ENCODE results near the gene RETN. TPM values are rescaled to one million over a fixed set of nuclear protein-coding genes. Genes with fewer than 3 reads are reported as not detected.
A peak's percentile ranks its signal among the peaks of the same experiment; 100 is the strongest.

The RETN gene
- total RNA-seq, 1 experiment from 2014 or later = not detected

- POLR2A ChIA-PET (ENCODE audit: low non-redundant PET) = no interaction called here
- Histone ChIP-seq H3K4me1 (ENCODE audit: insufficient read depth, low read length, poor library complexity, severe bottlenecking) (peaks cover 18% of the 10 kb centered on the region), H3K27ac (ENCODE audit: low read depth, low read length, poor library complexity, severe bottlenecking) (peak within 1 kb of the TSS; percentile 7), H3K9me3 (ENCODE audit: low read depth, low read length, poor library complexity, severe bottlenecking) (no peaks in the 10 kb centered on the region), H3K27me3 (replicated peaks; ENCODE audit: insufficient read depth, low read depth, low read length, poor library complexity) (no peaks in the 10 kb centered on the region), H3K4me3 (ENCODE audit: low read depth, low read length, poor library complexity, severe bottlenecking) (peak within 1 kb of the TSS; percentile 33), H3K36me3 (ENCODE audit: insufficient read depth, low read length, poor library complexity, severe bottlenecking) (no peaks in the 10 kb centered on the region)
- intact Hi-C loops (cut with micrococcal nuclease; ENCODE audit: unreplicated experiment) = no loop called here
- TF ChIP-seq EZH2 (IDR thresholded peaks at IDR 0.05; ENCODE audit: borderline replicate concordance, low read depth, low read length, poor library complexity, severe bottlenecking) = no peak
- TF ChIP-seq, protein P1, sequence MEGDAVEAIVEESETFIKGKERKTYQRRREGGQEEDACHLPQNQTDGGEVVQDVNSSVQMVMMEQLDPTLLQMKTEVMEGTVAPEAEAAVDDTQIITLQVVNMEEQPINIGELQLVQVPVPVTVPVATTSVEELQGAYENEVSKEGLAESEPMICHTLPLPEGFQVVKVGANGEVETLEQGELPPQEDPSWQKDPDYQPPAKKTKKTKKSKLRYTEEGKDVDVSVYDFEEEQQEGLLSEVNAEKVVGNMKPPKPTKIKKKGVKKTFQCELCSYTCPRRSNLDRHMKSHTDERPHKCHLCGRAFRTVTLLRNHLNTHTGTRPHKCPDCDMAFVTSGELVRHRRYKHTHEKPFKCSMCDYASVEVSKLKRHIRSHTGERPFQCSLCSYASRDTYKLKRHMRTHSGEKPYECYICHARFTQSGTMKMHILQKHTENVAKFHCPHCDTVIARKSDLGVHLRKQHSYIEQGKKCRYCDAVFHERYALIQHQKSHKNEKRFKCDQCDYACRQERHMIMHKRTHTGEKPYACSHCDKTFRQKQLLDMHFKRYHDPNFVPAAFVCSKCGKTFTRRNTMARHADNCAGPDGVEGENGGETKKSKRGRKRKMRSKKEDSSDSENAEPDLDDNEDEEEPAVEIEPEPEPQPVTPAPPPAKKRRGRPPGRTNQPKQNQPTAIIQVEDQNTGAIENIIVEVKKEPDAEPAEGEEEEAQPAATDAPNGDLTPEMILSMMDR (conservative IDR thresholded peaks at IDR 0.05; ENCODE audit: low read depth, low read length) = no peak
- BruUV-seq (replicated peaks) = no TSS peak
- DNase-seq (ENCODE audit: low spot score) = peak; percentile 51
- CTCF ChIA-PET = interaction anchor here (1.2 kb wide), 1 partner anchor 24 kb away, joined by 3 read pairs; no protein-coding TSS in a partner anchor
Observed at GRCh38 chr19:7676854-7677253, 8.0 kb downstream of the RETN start, which contains the start of gene MCEMP1. MCEMP1 (plus strand) TSS chr19:7677090; CDS start chr19:7677121, 31 bp downstream.

DNA sequence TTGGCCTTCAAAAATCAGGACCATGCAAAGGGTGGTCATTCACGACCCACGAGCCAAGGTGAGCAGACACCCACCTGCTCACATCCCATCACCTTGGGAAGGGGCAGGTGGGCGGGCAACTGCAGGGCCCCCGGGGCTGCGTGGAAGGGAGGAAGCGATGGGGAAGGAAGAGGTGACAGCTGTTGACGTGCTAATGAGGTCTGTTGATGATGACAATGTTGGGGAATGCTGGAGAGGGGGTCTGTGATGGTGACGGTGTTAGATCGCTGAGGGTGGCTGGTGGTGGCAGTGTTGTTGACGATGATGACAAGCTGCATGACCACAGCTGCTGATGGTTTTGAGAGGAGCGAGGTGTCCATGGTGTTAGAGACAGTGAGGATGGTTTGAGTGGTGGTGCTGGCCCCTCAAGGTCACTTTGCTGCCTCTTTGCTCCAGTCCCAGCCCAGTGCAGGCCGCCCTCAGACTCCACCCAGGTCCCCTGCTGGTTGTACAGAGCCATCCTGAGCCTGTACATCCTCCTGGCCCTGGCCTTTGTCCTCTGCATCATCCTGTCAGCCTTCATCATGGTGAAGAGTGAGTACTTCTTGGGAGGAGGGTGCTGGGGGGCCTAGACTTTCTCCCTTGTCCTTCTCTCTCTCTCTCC is 8.9 kb downstream of the RETN start:
- Histone ChIP-seq H3K9me3 (ENCODE audit: low read depth, low read length, poor library complexity, severe bottlenecking) (no peaks in the 10 kb centered on the region), H3K27ac (ENCODE audit: low read depth, low read length, poor library complexity, severe bottlenecking) (peak overlapping the region; percentile 7), H3K4me1 (ENCODE audit: insufficient read depth, low read length, poor library complexity, severe bottlenecking) (peaks cover 18% of the 10 kb centered on the region), H3K4me3 (ENCODE audit: low read depth, low read length, poor library complexity, severe bottlenecking) (peak overlapping the region; percentile 33), H3K27me3 (replicated peaks; ENCODE audit: insufficient read depth, low read depth, low read length, poor library complexity) (no peaks in the 10 kb centered on the region), H3K36me3 (ENCODE audit: insufficient read depth, low read length, poor library complexity, severe bottlenecking) (peaks cover 7% of the 10 kb centered on the region)
- BruUV-seq (replicated peaks) = no TSS peak
- no peak for DNase-seq (ENCODE audit: low spot score)
- intact Hi-C loops (cut with micrococcal nuclease; ENCODE audit: unreplicated experiment) = no loop called here
- ChIA-PET CTCF (interaction anchor here (1.2 to 1.3 kb wide), 2 partner anchors 25 to 109 kb away, joined by 3 read pairs; no protein-coding TSS in a partner anchor), POLR2A (ENCODE audit: low non-redundant PET) (no interaction called here)
- TF ChIP-seq, protein P1 (conservative IDR thresholded peaks at IDR 0.05; ENCODE audit: low read depth, low read length) = no peak
- TF ChIP-seq EZH2 (IDR thresholded peaks at IDR 0.05; ENCODE audit: borderline replicate concordance, low read depth, low read length, poor library complexity, severe bottlenecking) = no peak

DNA sequence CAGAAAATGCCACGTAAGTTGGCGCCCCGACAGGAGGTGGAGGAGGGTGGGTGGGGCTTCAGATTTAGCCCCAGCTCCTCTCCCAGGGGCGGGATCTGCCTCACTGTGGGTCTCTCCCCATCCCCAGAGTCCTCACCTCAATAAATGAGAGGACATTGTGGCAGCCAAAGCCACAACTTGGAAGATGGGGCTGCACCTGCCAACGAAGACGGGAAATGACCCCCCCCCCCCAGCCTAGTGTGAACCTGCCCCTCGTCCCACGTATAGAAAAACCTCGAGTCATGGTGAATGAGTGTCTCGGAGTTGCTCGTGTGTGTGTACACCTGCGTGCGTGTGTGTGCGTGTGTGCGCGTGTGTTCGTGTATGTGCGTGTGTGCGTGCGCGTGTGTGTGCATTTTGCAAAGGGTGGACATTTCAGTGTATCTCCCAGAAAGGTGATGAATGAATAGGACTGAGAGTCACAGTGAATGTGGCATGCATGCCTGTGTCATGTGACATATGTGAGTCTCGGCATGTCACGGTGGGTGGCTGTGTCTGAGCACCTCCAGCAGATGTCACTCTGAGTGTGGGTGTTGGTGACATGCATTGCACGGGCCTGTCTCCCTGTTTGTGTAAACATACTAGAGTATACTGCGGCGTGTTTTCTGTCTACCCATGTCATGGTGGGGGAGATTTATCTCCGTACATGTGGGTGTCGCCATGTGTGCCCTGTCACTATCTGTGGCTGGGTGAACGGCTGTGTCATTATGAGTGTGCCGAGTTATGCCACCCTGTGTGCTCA is 10.3 kb downstream of the RETN start:
- BruUV-seq (replicated peaks) = no TSS peak
- intact Hi-C loops (cut with micrococcal nuclease; ENCODE audit: unreplicated experiment) = no loop called here
- POLR2A ChIA-PET (ENCODE audit: low non-redundant PET) = no interaction called here

More for the DNA sequence above, 10.3 kb downstream of the RETN start:
- Histone ChIP-seq H3K4me1 (ENCODE audit: insufficient read depth, low read length, poor library complexity, severe bottlenecking) (peaks cover 18% of the 10 kb centered on the region), H3K4me3 (ENCODE audit: low read depth, low read length, poor library complexity, severe bottlenecking) (no peak overlapping the region), H3K9me3 (ENCODE audit: low read depth, low read length, poor library complexity, severe bottlenecking) (no peaks in the 10 kb centered on the region), H3K36me3 (ENCODE audit: insufficient read depth, low read length, poor library complexity, severe bottlenecking) (peaks cover 9% of the 10 kb centered on the region), H3K27ac (ENCODE audit: low read depth, low read length, poor library complexity, severe bottlenecking) (no peak overlapping the region), H3K27me3 (replicated peaks; ENCODE audit: insufficient read depth, low read depth, low read length, poor library complexity) (no peaks in the 10 kb centered on the region)
- CTCF ChIA-PET = interaction anchor here (0.7 kb wide), 1 partner anchor 922 kb away, joined by 4 read pairs; no protein-coding TSS in a partner anchor
- DNase-seq (ENCODE audit: low spot score) = peak; percentile 37
- TF ChIP-seq, protein P1 (conservative IDR thresholded peaks at IDR 0.05; ENCODE audit: low read depth, low read length) = 0 out of 2 replicates have a peak, but pooled peaks have one; percentile 26
- TF ChIP-seq EZH2 (IDR thresholded peaks at IDR 0.05; ENCODE audit: borderline replicate concordance, low read depth, low read length, poor library complexity, severe bottlenecking) = no peak

All from A673 (cell line).